AG04450 (cell line): ENCODE data around the gene DHX40. TPM values are rescaled to one million over a fixed set of nuclear protein-coding genes. Genes with fewer than 3 reads are reported as not detected.
"Not testable (repeated sequence)": the region's sequence is repeated elsewhere in the genome, so short reads cannot be mapped to it uniquely, and the experiment has no call there.

Experiments used
- CTCF ChIA-PET: fragments of 300-600, 350-600 bp; formaldehyde crosslinking; extraction: SDS; loops from one replicate; lab custom pipeline; 2022; ENCODE audit warnings: antibody characterized with exemption, inconsistent platforms; lab: Charles Lee
- POLR2A ChIA-PET: fragments of 350-600 bp; formaldehyde crosslinking; extraction: SDS; loops from one replicate; lab custom pipeline; 2021; ENCODE audit warnings: antibody characterized with exemption, inconsistent platforms; lab: Yijun Ruan, JAX
- DNase-seq: peaks from one replicate; pipeline ENCODE4 v3.0.0-alpha.2; 2011; ENCODE audit warnings: low read depth, low spot score
- H3K27ac ChIP-seq: one replicate; pipeline ENCODE4 v1.5.1; 2012; ENCODE audit warnings: low read depth, low read length, control low read depth
- H3K27me3 ChIP-seq: one replicate; pipeline ENCODE4 v1.6.0; 2012; ENCODE audit warnings: low read length; ENCODE audit not compliant: control insufficient read depth, insufficient read depth
- H3K4me3 ChIP-seq: 2 replicates; pipeline ENCODE4 v1.5.1; 2011; ENCODE audit warnings: mild to moderate bottlenecking, low read depth, low read length, control low read depth
- H3K9me3 ChIP-seq: 2 replicates; pipeline ENCODE4 v1.5.1; 2012; ENCODE audit warnings: low read length; ENCODE audit not compliant: control insufficient read depth, insufficient read depth
- polyA plus RNA-seq: library from polyadenylated mRNA; depleted of rRNA; stranded (reverse); fragments of >200 nt; gene quantifications from 2 replicates; pipeline ENCODE4 v1.2.3, GENCODE V29; 2011
- TF ChIP-seq, protein P1 (sequence below): IDR thresholded peaks from 2 replicates; pipeline ENCODE4 v1.5.1; 2011; ENCODE audit warnings: low read depth, low read length, control low read depth, inconsistent platforms

Gene DHX40
- polyA plus RNA-seq, 1 experiment: 49.4 TPM

DNA sequence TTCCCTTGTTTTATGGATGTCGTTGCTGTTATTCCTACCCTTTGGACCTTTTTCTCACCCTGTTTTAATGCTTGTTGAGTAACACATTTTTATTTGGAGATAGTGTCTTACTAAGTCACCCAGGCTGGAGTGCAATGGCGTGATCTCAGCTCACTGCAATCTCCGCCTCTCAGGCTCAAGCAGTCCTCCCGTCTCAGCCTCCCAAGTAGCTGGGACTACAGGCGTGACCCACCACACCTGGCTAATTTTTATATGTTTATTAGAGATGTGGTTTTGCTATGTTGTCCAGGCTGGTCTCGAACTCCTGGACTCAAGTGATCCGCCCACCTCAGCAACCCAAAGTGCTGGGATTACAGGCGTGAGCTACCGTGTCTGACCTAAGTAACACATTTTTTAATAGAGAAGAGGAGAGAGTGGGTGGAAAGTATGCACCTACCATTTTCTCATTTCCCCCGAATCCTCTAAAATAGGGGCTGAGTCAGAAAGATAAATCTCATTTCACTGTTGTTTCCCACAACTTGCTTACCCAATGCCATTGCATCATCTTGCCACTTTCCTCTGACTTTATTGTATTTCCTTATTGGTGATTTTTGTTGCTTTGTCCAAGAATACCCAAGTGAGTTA, 7.0 kb downstream of the DHX40 start:
- Histone ChIP-seq H3K27me3 (no peaks in the 10 kb centered on the region), H3K9me3 (no peaks in the 10 kb centered on the region), H3K4me3 (no peak overlapping the region), H3K27ac (no peak overlapping the region)
- DNase-seq: no peak
- CTCF ChIA-PET: no interaction called here
- POLR2A ChIA-PET: no interaction called here
- TF ChIP-seq, protein P1, sequence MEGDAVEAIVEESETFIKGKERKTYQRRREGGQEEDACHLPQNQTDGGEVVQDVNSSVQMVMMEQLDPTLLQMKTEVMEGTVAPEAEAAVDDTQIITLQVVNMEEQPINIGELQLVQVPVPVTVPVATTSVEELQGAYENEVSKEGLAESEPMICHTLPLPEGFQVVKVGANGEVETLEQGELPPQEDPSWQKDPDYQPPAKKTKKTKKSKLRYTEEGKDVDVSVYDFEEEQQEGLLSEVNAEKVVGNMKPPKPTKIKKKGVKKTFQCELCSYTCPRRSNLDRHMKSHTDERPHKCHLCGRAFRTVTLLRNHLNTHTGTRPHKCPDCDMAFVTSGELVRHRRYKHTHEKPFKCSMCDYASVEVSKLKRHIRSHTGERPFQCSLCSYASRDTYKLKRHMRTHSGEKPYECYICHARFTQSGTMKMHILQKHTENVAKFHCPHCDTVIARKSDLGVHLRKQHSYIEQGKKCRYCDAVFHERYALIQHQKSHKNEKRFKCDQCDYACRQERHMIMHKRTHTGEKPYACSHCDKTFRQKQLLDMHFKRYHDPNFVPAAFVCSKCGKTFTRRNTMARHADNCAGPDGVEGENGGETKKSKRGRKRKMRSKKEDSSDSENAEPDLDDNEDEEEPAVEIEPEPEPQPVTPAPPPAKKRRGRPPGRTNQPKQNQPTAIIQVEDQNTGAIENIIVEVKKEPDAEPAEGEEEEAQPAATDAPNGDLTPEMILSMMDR: no peak

DNA sequence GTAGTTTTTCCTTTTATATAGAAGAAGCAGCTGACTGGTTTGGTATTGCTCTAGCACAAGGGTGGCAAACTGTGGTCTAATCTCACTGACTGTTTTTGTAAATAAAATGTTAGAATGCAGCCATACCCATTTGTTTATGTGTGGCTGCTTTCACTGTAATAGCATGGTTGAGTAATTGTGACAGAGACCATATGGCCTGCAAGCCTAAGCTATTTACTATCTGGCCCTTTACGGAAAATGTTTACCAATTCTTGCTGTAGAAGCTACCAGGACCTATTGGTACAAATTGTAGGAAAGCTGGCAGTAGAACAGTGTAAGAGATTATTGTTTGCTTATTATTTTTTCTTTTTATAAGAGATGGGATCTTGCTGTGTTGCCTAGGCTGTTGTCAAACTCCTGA, 18.8 kb downstream of the DHX40 start:
- H3K4me3 ChIP-seq, H3K27me3 ChIP-seq, H3K27ac ChIP-seq, H3K9me3 ChIP-seq, CTCF ChIA-PET, DNase-seq, POLR2A ChIA-PET: not testable (repeated sequence)

DNA sequence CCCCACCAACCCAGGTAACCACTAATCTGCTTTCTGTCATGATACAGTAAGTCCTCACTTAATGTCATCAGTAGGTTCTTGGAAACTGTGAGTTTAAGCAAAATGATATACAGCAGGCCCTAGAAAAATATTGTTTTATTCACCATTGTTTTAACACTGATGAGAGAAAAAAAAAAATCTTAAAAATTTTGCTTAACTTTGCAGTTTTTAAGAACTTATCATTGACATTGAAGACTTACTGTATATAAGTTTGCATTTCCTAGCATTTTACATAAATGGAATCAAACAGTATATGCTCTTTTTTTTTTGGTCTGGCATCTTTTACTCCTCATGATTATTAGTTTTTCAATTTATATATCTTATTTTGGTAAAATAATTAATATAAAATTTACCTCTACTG, 34.8 kb downstream of the DHX40 start:
- CTCF ChIA-PET: no interaction called here
- no peaks in the 10 kb centered on the region for H3K27me3 ChIP-seq
- H3K4me3 ChIP-seq: no peak overlapping the region
- TF ChIP-seq, protein P1: no peak
- H3K9me3 ChIP-seq: no peaks in the 10 kb centered on the region
- no peak overlapping the region for H3K27ac ChIP-seq
- DNase-seq: no peak
- POLR2A ChIA-PET: no interaction called here

DNA sequence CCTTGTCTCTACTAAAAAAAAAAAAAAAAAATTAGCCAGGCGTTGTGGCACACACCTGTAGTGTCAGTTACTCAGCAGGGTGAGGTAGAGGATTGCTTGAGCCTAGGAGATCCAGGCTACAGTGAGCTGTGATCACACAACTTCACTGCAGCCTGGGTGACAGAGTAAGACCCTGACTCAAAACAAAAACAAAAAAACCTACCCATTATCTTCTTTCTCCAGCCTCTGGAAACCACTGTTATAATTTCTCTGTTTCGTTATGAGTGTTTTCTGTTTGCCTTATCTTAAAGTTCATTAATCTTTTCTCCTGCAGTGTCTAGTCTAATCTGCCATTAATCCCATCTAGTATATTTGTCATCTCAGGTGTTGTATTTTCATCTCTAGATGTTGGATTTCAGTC, 35.7 kb downstream of the DHX40 start:
- no peaks in the 10 kb centered on the region for H3K27me3 ChIP-seq
- no peaks in the 10 kb centered on the region for H3K9me3 ChIP-seq
- TF ChIP-seq, protein P1: no peak
- POLR2A ChIA-PET: no interaction called here
- DNase-seq: no peak
- CTCF ChIA-PET: no interaction called here
- no peak overlapping the region for H3K27ac ChIP-seq
- no peak overlapping the region for H3K4me3 ChIP-seq

DNA sequence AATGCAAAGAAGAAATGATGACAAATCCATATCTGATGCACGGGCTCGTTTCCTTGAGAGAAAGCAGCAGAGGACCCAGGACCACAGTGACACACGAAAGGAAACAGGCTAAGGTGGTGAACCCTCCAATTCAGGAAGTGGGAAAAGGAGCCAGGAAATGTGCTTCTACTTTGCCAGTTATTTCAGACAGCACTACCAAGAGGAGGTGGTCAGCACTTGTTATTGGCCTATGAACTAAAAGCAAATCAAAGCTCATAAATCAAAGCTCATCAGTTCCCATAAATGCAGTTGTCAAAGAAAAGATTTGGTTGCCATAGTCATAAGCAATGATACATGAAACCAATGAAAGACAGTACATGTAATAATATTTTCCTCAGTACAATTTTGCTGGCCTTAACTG, 41.7 kb downstream of the DHX40 start:
- ChIA-PET POLR2A (no interaction called here), CTCF (interaction anchor here (1.5 kb wide), 1 partner anchor 120 kb away, joined by 3 read pairs; no protein-coding TSS in a partner anchor)
- H3K4me3 ChIP-seq: no peak overlapping the region
- H3K27ac ChIP-seq: no peak overlapping the region
- TF ChIP-seq, protein P1: no peak
- no peaks in the 10 kb centered on the region for H3K9me3 ChIP-seq
- no peak for DNase-seq
- H3K27me3 ChIP-seq: no peaks in the 10 kb centered on the region
